AG04449 (cell line): Measurements from ENCODE around the gene CCDC124.
"Not testable (repeated sequence)": the region's sequence is repeated elsewhere in the genome, so short reads cannot be mapped to it uniquely, and the experiment has no call there.

Source experiments
- CTCF ChIA-PET: fragments of 350-600 bp; formaldehyde crosslinking; extraction: SDS; loops from one replicate; lab custom pipeline; 2021; ENCODE audit warnings: antibody characterized with exemption; lab: Yijun Ruan, JAX
- POLR2A ChIA-PET: fragments of 400-600, 350-600 bp; formaldehyde crosslinking; extraction: SDS; loops from one replicate; lab custom pipeline; 2020; ENCODE audit warnings: antibody characterized with exemption, inconsistent platforms; lab: Yijun Ruan, JAX
- DNase-seq: peaks from one replicate; pipeline ENCODE4 v3.0.0-alpha.2; 2010; ENCODE audit warnings: low read depth, low spot score
- H3K4me3 ChIP-seq: 2 replicates; pipeline ENCODE4 v1.5.1; 2011; ENCODE audit warnings: low read depth, mild to moderate bottlenecking, control low read depth, low read length
- TF ChIP-seq, protein P1 (sequence below): IDR thresholded peaks from one replicate; pipeline ENCODE4 v1.5.1; 2011; ENCODE audit warnings: mild to moderate bottlenecking, moderate library complexity, low read length, control low read depth, inconsistent platforms; ENCODE audit not compliant: insufficient read depth; ENCODE audit errors: missing control alignments

Gene CCDC124

DNA sequence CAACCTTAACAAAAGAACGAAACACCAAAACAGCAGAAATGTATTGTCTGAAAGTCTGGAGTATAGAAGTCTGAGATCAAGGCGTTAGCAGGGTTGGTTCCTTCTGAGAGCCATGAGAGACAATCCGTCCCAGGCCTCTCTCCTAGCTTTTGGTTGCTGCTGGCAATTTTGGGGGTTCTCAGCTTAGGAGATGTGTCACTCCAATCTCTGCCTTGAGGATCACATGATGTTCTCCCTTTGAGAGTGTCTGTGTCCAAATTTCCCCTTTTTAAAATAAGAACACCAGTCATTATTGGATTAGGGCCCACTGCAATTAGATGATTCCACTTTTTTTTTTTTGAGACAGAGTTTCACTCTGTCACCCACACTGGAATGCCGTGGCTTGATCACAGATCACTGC is 44.2 kb downstream of the CCDC124 start:
- TF ChIP-seq, protein P1, sequence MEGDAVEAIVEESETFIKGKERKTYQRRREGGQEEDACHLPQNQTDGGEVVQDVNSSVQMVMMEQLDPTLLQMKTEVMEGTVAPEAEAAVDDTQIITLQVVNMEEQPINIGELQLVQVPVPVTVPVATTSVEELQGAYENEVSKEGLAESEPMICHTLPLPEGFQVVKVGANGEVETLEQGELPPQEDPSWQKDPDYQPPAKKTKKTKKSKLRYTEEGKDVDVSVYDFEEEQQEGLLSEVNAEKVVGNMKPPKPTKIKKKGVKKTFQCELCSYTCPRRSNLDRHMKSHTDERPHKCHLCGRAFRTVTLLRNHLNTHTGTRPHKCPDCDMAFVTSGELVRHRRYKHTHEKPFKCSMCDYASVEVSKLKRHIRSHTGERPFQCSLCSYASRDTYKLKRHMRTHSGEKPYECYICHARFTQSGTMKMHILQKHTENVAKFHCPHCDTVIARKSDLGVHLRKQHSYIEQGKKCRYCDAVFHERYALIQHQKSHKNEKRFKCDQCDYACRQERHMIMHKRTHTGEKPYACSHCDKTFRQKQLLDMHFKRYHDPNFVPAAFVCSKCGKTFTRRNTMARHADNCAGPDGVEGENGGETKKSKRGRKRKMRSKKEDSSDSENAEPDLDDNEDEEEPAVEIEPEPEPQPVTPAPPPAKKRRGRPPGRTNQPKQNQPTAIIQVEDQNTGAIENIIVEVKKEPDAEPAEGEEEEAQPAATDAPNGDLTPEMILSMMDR: no peak
- CTCF ChIA-PET: no interaction called here

DNA sequence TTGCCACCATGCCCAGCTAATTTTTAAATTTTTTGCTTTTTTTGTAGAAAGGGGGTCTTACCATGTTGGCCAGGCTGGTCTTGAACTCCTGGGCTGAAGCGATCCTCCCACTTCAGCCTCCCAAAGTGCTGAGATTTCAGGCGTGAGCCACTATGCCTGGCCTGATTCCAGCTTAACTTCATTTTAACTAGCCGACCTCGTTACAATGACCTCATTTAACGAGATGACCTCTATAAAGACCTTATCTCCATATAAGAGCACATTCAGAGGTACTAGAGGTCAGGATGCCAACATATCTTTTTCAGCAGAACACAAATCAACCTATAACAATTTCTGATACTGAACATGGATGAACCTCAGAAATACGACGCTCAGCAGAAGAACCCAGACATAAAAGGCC is 44.7 kb downstream of the CCDC124 start:
- CTCF ChIA-PET: no interaction called here
- DNase-seq: no peak
- TF ChIP-seq, protein P1: no peak
- H3K4me3 ChIP-seq: no peak overlapping the region
- POLR2A ChIA-PET: no interaction called here

More for the DNA sequence above, 44.2 kb downstream of the CCDC124 start:
- no peak overlapping the region for H3K4me3 ChIP-seq
- POLR2A ChIA-PET: no interaction called here
- DNase-seq: no peak

DNA sequence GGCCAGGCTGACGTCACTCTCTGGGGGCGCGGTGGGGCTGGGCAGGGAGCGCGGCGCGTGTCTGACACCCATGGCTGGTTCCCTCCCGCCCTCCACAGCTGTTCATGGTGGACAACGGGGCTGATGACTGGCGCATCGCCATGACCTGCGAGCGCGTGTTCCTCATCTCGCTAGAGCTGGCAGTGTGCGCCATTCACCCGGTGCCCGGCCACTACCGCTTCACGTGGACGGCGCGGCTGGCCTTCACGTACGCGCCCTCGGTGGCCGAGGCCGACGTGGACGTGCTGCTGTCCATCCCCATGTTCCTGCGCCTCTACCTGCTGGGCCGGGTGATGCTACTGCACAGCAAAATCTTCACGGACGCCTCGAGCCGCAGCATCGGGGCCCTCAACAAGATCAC is 48.8 kb downstream of the CCDC124 start:
- CTCF ChIA-PET: interaction anchor here (1.5 to 3.1 kb wide), 3 partner anchors 14 to 44 kb away, joined by 4 to 16 read pairs (median 7); no protein-coding TSS in a partner anchor

DNA sequence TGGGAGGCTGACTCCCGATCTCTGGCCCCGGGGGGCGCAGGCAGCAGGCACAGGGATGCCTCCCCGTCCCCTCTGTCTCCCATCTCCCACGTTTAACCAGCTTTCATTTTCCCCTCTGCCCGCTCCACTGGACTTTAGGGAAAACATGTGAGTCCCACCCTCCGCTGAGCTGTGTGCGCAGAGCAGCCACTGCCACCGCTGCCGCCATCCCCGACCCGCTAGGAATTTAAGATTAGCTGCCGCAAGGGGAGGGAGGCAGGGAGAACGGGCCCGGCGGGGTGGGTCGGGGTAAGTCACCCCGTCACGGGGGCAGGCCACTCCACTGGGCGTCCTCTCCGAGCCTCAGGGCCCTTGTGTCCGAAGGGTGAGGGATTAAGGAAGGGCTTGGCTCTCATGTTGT is 49.6 kb downstream of the CCDC124 start:
- ChIA-PET POLR2A (no interaction called here), CTCF (interaction anchor here (2.0 to 3.1 kb wide), 2 partner anchors 14 to 44 kb away, joined by 7 to 16 read pairs; no protein-coding TSS in a partner anchor)
- DNase-seq: no peak
- H3K4me3 ChIP-seq: no peak overlapping the region
- TF ChIP-seq, protein P1: no peak

More for the DNA sequence above, 48.8 kb downstream of the CCDC124 start:
- POLR2A ChIA-PET: no interaction called here
- no peak for DNase-seq
- no peak overlapping the region for H3K4me3 ChIP-seq
- TF ChIP-seq, protein P1: no peak

DNA sequence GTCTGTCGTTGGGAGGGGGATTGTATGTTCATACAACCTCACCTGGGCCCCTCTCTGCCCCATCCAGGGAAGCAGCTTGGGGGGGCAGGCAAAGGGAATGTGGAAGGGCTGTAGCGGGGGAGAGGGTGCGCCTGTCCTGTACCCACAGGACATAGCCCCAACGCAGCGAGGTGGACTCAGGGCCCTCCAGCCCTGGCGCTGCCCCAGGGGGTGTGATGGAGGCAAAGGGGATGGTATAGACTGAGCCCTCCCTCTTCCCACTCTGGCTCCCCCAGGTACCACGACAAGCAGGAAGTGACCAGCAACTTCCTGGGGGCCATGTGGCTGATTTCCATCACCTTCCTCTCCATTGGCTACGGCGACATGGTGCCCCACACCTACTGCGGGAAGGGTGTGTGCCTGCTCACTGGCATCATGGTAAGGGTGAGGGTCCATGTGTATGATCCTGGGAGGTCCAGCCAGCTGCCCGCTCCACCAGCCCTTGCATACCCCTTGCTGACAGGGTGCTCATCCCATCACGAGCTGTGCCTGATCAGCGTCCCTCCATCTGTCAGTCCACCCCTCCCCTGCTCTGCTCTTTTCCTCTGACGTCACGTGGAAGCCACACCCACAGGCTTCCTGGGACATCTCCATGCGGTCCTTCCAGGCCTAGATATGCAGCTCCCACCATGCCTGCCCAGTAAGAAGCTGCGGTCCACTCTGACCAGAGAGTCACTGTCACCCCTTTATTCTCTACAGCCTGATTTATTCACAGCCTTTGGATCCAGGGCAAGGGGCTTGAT is 52.4 kb downstream of the CCDC124 start:
- POLR2A ChIA-PET: no interaction called here

DNA sequence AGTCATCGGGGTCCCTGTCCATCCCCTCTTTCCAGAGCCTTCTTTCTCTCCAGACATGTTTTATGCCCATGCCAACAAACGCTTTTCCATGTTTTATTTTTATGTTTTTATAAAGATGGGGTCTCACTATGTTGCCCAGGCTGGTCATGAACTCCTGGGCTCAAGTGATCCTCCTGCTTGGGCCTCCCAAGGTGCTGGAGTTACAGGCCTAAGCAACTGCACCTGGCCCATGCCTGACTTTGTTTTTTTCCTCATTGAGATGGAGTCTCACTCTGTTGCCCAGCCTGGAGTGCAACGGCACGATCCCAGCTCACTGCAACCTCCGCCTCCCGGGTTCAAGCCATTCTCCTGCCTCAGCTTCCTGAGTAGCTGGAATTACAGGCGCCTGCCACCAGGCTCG is 53.8 kb downstream of the CCDC124 start:
- DNase-seq, POLR2A ChIA-PET: not testable (repeated sequence)
- CTCF ChIA-PET: interaction anchor here (1.3 kb wide), 1 partner anchor 41 kb away, joined by 3 read pairs; no protein-coding TSS in a partner anchor

More for the DNA sequence above, 52.4 kb downstream of the CCDC124 start:
- CTCF ChIA-PET: interaction anchor here (1.3 to 1.5 kb wide), 2 partner anchors 39 to 47 kb away, joined by 3 to 4 read pairs; no protein-coding TSS in a partner anchor
- TF ChIP-seq, protein P1: no peak
- H3K4me3 ChIP-seq: no peak overlapping the region
- DNase-seq: no peak

More for the DNA sequence above, 53.8 kb downstream of the CCDC124 start:
- not testable (repeated sequence) for H3K4me3 ChIP-seq
